Prostate gland (tissue), 2 donors: ENCODE data around the gene RAVER1.

Experiments
- POLR2AphosphoS5 ChIP-seq: sonication (generic); formaldehyde crosslinking; IDR thresholded peaks from one replicate; pipeline ENCODE4 v1.6.1; 2017; ENCODE audit warnings: antibody characterized with exemption
- TF ChIP-seq, protein P1 (sequence below), 4 experiments: fragments of 200-600 bp in 2 of 4; fragments of 450-650 bp in 2 of 4; sonication (generic) in 2 of 4; IDR thresholded peaks; 1 replicate in 3 of 4; 2 replicates in 1 of 4; pipeline ENCODE4 v1.5.1; 2016 to 2019; ENCODE audit warnings: antibody characterized with exemption in 4 of 4, mild to moderate bottlenecking in 2 of 4, moderate library complexity in 2 of 4

DNA sequence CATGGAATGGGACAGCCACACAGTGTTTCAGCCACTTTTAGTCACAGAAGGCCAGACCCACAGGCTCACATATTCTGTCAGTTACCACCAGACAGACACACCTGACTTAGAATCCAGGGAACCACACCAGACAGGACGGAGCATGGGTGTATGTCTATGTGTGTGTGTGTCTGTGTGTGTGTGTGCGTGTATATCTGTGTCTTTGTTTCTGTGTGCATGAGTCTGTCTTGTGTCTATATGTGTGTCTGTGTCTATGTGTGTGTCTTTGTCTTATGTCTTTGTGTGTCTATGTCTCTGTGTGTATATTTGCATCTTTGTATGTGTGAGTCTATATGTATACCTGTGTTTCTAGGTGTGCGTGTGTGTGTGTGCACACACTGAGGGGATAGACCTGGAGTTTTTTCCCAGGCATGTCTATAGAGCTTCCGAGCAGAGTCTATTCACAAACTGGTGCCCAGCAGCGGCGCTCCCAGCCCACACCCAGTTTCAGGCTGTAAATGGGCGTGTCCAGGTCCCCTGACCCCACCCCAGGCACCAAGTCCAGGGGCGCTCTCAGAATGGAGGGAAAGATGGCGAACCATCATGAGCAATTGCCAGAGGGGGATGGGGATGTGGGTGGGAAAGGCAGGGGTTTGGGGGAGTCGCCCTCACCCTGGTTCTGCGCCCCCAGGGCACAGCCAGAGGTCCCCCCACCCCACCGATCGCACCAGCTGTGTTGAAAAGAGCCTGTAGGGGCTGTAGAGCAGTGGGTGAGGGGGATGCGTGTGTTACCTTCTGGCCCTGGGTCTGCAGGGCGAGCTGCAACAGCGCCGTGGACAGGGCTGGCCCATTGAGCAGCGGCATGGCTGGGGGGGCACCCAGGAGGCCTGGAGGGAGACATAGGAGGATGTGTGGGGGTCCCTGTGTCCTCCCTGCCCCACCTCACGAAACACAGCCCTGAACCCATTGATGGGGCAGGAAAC lies 11.2 kb downstream of the RAVER1 start:
- TF ChIP-seq, protein P1, sequence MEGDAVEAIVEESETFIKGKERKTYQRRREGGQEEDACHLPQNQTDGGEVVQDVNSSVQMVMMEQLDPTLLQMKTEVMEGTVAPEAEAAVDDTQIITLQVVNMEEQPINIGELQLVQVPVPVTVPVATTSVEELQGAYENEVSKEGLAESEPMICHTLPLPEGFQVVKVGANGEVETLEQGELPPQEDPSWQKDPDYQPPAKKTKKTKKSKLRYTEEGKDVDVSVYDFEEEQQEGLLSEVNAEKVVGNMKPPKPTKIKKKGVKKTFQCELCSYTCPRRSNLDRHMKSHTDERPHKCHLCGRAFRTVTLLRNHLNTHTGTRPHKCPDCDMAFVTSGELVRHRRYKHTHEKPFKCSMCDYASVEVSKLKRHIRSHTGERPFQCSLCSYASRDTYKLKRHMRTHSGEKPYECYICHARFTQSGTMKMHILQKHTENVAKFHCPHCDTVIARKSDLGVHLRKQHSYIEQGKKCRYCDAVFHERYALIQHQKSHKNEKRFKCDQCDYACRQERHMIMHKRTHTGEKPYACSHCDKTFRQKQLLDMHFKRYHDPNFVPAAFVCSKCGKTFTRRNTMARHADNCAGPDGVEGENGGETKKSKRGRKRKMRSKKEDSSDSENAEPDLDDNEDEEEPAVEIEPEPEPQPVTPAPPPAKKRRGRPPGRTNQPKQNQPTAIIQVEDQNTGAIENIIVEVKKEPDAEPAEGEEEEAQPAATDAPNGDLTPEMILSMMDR (IDR thresholded peaks at IDR 0.05): no peak
- no peak for TF ChIP-seq POLR2AphosphoS5
